ENCODE measurements around the gene UBE2G2.

Gene UBE2G2

GRCh38 chr21:44847261-44848056 is 45.8 kb upstream of the UBE2G2 start:
- no peak for DNase-seq (ENCODE audit: extremely low spot score)
- POLR2A ChIA-PET, result no interaction called here
- CTCF ChIA-PET, result interaction anchor here (1.1 kb wide), 1 partner anchor 54 kb away, joined by 4 read pairs; no protein-coding TSS in a partner anchor
- TF ChIP-seq CTCF (IDR thresholded peaks at IDR 0.05; ENCODE audit: control extremely low read depth, extremely low read depth, low read depth, missing control alignments), result no peak

DNA sequence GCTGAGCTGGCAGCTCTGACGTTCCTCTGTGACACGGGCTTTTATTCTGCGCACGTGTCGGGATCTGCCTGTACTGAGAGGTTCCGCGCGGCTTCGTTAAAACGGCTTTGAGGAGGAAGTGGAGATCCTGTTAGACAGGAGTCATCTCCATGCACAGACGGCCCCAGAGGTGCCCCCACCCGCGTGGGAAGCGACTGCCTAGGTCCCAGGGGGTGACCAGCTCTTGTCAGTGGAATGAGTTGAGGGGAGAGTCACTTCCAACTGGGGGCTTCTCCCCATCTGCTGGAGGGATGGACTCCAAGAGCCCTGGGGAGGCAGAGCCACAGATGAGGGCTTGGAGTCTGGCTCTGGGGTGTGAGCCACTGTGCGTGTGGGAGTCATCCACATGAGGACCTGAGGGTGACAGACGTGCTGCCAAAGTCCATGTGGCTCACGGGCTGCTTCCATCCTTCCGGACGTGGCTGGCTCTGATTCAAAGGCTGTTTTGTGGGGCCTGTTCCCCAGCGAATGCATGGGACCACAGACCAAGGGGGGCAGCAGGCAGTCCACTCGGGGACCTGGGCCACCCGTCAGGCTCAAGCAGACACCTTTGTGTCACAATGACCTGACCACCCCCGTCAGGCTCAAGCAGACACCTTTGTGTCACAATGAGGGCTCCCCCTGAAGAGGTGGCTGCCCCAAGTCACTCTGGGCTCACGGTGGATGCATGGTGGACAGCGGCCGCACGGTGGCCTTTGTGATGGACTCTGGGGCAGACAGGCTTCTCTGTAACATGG is 45.1 kb upstream of the UBE2G2 start:
- ChIA-PET CTCF (interaction anchor here (0.9 to 1.3 kb wide), 7 partner anchors 9 to 292 kb away, joined by 3 to 4 read pairs (median 3); no protein-coding TSS in a partner anchor), POLR2A (no interaction called here)
- DNase-seq (ENCODE audit: extremely low spot score), result peak; percentile 45
- TF ChIP-seq CTCF (IDR thresholded peaks at IDR 0.05; ENCODE audit: control extremely low read depth, extremely low read depth, low read depth, missing control alignments), result no peak

DNA sequence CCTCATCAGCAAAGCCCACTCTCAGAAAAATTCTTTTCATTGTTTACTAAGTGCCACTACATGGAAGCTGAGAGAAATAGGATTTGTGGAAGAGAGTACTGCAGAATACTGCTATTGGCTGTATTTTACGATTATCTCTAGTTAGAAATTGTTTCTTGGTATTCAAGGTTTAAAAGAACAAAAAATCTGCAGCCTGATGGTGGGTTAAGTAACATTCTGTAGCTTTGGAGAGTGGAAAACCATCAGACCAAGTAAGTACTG is 44.5 kb upstream of the UBE2G2 start:
- POLR2A ChIA-PET, result no interaction called here
- CTCF ChIA-PET, result interaction anchor here (0.7 to 1.3 kb wide), 8 partner anchors 9 to 292 kb away, joined by 3 to 4 read pairs (median 3); no protein-coding TSS in a partner anchor
- TF ChIP-seq CTCF (IDR thresholded peaks at IDR 0.05; ENCODE audit: control extremely low read depth, extremely low read depth, low read depth, missing control alignments), result no peak
- DNase-seq (ENCODE audit: extremely low spot score), result no peak

GRCh38 chr21:44845418-44846223 is 44.0 kb upstream of the UBE2G2 start:
- ChIA-PET CTCF (interaction anchor here (0.7 to 1.3 kb wide), 9 partner anchors 10 to 293 kb away, joined by 3 to 4 read pairs (median 3); no protein-coding TSS in a partner anchor), POLR2A (no interaction called here)
- DNase-seq (ENCODE audit: extremely low spot score), result peak; percentile 80
- peak; percentile 48 for TF ChIP-seq CTCF (IDR thresholded peaks at IDR 0.05; ENCODE audit: control extremely low read depth, extremely low read depth, low read depth, missing control alignments)

- CTCF ChIA-PET, result interaction anchor here (1.3 kb wide), 1 partner anchor 14 kb away, joined by 3 read pairs; no protein-coding TSS in a partner anchor
- no peak for TF ChIP-seq CTCF (IDR thresholded peaks at IDR 0.05; ENCODE audit: control extremely low read depth, extremely low read depth, low read depth, missing control alignments)
- DNase-seq (ENCODE audit: extremely low spot score), result no peak
- POLR2A ChIA-PET, result no interaction called here
Observed at GRCh38 chr21:44844256-44844655, 42.6 kb upstream of the UBE2G2 start.

All from GM10248 (cell line).